Body of pancreas (tissue), 4 donors: ENCODE measurements around the gene GJC2. TPM values are rescaled to one million over a fixed set of nuclear protein-coding genes. Genes with fewer than 3 reads are reported as not detected.

Source experiments
- ATAC-seq: fragments of 150-250 bp; one replicate; pipeline ENCODE4 v1.9.1; 2016
- DNase-seq, 4 donors: peaks; one replicate each; pipeline ENCODE4 v3.0.0-alpha.2; 2019
- H3K27ac ChIP-seq, 4 donors: fragments of 200-600 bp; sonication (generic); 1 replicate in 3 of 4; 2 replicates in 1 of 4; pipeline versions ENCODE4 v1.5.1 to v1.6.1; 2016 to 2019; ENCODE audit warnings: mild to moderate bottlenecking in 1 of 4, mixed read lengths in 1 of 4, moderate library complexity in 1 of 4
- H3K27me3 ChIP-seq, 2 donors: fragments of 200-600 bp; sonication (generic); one replicate each; pipeline ENCODE4 v1.6.0; 2016; ENCODE audit warnings: mild to moderate bottlenecking in 1 of 2
- H3K36me3 ChIP-seq, 2 donors: fragments of 200-600 bp; sonication (generic); replicated peaks in 1 of 2; 2 replicates each; pipeline ENCODE4 v1.5.1; 2016; ENCODE audit warnings: low read depth in 2 of 2; ENCODE audit not compliant: insufficient read depth in 1 of 2
- H3K4me1 ChIP-seq: fragments of 200-600 bp; sonication (generic); one replicate; pipeline ENCODE4 v1.6.0; 2016
- H3K4me3 ChIP-seq, 2 donors: fragments of 200-600 bp; sonication (generic); 1 replicate in 1 of 2; 2 replicates in 1 of 2; pipeline ENCODE4 v1.5.1; 2016 to 2019
- H3K9me3 ChIP-seq, 3 donors: fragments of 200-600 bp; sonication (generic); 1 replicate in 2 of 3; 2 replicates in 1 of 3; pipeline ENCODE4 v1.5.1; 2016
- POLR2A ChIP-seq, 3 donors: fragments of 450-650 bp; IDR thresholded peaks; one replicate each; pipeline ENCODE4 v1.6.1; 2016; ENCODE audit warnings: antibody characterized with exemption in 3 of 3, mild to moderate bottlenecking in 2 of 3
- WGBS, 2 donors: methylation state at CpG; one replicate each; pipeline ENCODE4 v1.1.5; 2017; 5-methylcytosine and 5-hydroxymethylcytosine counted together
- intact Hi-C: fragments of 100-400 bp; cut with DNase I; formaldehyde crosslinking; loops from one replicate; pipeline ENCODE4 v1.15.1; 2023
- small RNA-seq: library from RNA; depleted of rRNA; stranded (forward); fragments of <200 nt; gene quantifications from one replicate; pipeline ENCODE3, GENCODE V24; 2016
- total RNA-seq, 2 donors: library from RNA; depleted of rRNA; stranded (reverse); fragments of >200 nt; gene quantifications; one replicate each; pipeline ENCODE4 v1.1.0, GENCODE V29; 2016
- TF ChIP-seq, protein P1 (sequence below), 7 experiments: fragments of 450-650 bp in 4 of 7; fragments of 200-600 bp in 3 of 7; sonication (generic) in 3 of 7; IDR thresholded peaks; one replicate each; pipeline ENCODE4 v1.5.1; 2016 to 2019; ENCODE audit warnings: antibody characterized with exemption in 7 of 7

Gene GJC2
- total RNA-seq, 2 donors from 2014 or later, result 0.33 to 1.6 TPM

GRCh38 chr1:228207381-228207810, 57.7 kb downstream of the GJC2 start:
- DNase-seq (no peak), ATAC-seq (no peak)
- intact Hi-C loops, result no loop called here
- Histone ChIP-seq H3K9me3 (no peaks in the 10 kb centered on the region), H3K27me3 (peaks cover 0 to 7% of the 10 kb centered on the region in 2 donors), H3K27ac (no peak overlapping the region), H3K4me1 (peaks cover 8% of the 10 kb centered on the region), H3K4me3 (no peak overlapping the region), H3K36me3 (no peaks in the 10 kb centered on the region)
- WGBS, 2 donors, result 52% methylated on average over 7 of the region's 8 CpGs; no CpG with 5 or more reads in 1 of the 2 donors
- TF ChIP-seq, protein P1, sequence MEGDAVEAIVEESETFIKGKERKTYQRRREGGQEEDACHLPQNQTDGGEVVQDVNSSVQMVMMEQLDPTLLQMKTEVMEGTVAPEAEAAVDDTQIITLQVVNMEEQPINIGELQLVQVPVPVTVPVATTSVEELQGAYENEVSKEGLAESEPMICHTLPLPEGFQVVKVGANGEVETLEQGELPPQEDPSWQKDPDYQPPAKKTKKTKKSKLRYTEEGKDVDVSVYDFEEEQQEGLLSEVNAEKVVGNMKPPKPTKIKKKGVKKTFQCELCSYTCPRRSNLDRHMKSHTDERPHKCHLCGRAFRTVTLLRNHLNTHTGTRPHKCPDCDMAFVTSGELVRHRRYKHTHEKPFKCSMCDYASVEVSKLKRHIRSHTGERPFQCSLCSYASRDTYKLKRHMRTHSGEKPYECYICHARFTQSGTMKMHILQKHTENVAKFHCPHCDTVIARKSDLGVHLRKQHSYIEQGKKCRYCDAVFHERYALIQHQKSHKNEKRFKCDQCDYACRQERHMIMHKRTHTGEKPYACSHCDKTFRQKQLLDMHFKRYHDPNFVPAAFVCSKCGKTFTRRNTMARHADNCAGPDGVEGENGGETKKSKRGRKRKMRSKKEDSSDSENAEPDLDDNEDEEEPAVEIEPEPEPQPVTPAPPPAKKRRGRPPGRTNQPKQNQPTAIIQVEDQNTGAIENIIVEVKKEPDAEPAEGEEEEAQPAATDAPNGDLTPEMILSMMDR (IDR thresholded peaks at IDR 0.05), result no peak
- TF ChIP-seq POLR2A (IDR thresholded peaks at IDR 0.05), result no peak

DNA sequence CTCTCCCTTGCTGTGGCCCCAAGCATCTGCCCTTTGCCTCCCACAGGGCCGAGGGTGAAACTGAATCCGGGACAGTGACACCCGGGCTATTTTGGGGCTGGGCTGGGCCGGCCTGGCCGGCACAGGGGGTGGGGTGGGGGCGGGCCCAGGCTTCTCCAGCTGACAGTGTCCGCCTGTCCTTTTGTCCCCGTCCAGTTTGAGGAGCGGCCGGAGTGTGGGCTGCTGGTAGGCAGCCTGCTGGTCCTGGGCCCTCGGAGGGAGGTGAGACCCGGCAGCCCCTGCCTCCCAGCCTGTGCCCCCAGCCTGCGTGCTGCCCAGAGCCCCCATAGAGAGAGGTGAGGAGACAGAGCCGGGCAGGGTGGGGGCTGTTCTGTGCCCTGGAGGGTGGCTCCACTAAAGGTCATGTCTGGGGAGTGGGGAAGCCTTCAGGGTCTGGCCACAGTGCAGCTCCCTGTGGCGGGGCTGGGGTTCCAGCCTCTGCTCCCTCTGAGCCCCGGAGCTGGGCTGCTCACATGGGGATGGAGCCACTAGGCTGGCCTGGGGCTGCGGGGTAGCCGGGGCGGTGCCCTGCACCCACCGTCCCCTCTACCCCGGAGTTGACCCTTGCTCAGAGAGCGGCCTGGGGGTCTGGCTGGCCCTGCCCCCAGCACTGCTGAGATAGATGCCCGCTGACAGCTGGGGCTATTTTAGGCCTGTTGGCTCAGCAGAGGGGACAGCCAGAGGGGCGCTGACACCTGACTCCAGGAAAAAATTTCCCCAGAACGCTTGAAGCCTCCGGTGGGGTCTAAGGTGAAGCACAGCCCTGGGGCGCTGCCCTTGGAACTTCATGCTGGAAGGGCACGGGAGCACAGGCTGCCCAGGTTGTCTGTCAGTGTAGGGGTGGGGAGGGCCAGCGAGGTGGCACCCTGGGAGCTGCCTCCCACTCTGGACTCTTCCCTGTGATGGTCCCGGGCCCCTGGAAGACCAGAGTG, 58.4 kb downstream of the GJC2 start, which contains the start of gene OBSCN:
Gene OBSCN, plus strand, starts transcription at position 194 of the 971 bp plus-strand sequence. CDS start 3,740 bp downstream, outside the sequence.
- H3K27me3 ChIP-seq, result peaks cover 0 to 7% of the 10 kb centered on the region in 2 donors
- no peaks in the 10 kb centered on the region for H3K9me3 ChIP-seq
- H3K27ac ChIP-seq, result no peak within 1 kb of the TSS
- DNase-seq (no peak), ATAC-seq (no peak)
- TF ChIP-seq, protein P1 (IDR thresholded peaks at IDR 0.05), result no peak
- no peak for TF ChIP-seq POLR2A (IDR thresholded peaks at IDR 0.05)
- H3K36me3 ChIP-seq, result no peaks in the 10 kb centered on the region
- peaks cover 14% of the 10 kb centered on the region for H3K4me1 ChIP-seq
- intact Hi-C loops, result no loop called here
- no peak within 1 kb of the TSS for H3K4me3 ChIP-seq
- WGBS, 2 donors, result 39% methylated on average over 27 of the region's 30 CpGs; no CpG with 5 or more reads in 1 of the 2 donors

DNA sequence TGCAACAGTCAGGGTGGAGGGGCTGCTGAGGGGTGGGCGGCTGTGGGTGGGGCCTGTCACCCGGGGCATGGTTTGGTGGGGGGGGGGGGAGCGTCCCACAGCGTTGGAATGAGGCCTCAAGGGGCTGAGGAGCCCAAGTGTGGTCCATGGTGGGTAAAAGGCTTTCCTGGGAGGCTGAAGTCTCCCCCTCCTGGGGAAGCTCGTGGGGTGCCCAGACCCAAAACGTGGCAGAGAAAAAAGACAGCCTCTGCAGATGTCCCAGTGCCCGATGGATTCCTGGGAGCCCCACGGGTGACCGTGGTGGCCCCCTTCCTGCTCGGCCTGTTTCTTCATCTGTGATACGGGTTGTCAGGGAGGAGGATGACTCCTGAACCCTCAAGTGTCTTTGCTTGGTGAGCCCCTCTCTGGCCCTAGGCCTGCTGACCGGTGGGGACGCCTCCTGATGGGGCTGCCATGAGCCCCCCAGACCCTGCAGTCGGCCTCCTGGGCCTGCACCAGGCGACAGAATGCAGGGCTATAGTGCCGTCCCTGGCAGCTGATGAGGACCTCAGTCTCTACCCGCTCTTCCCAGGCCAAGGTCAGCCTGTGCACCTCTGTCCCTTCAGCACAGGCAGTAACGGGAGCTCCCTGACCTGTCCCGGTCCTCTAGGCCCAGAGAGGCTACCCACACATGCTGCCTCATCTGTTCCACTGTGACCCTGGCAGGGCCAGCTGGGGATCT, 59.3 kb downstream of the GJC2 start:
- Histone ChIP-seq H3K9me3 (no peaks in the 10 kb centered on the region), H3K27me3 (peaks cover 0 to 7% of the 10 kb centered on the region in 2 donors), H3K4me3 (no peak overlapping the region), H3K36me3 (no peaks in the 10 kb centered on the region), H3K4me1 (peaks cover 18% of the 10 kb centered on the region), H3K27ac (no peak overlapping the region)
- TF ChIP-seq POLR2A (IDR thresholded peaks at IDR 0.05), result no peak
- TF ChIP-seq, protein P1 (IDR thresholded peaks at IDR 0.05), result no peak
- WGBS, 2 donors, result 41 to 54% methylated on average over 7 to 19 of the region's 19 CpGs
- ATAC-seq (no peak), DNase-seq (no peak)
- intact Hi-C loops, result no loop called here

Small RNA genes lying within 50 kb of the gene (small RNA-seq; reads per million reads assigned to genes)
- not detected for gene AL359510.1

Other genes with a start within 250 kb of the GJC2 start
- 1 to 10 TPM in 1 of 2 donors, under 1 TPM in 1; 0.66 to 2.1 TPM for gene WNT9A, start 202.0 kb upstream of the GJC2 start, total RNA-seq
- gene WNT3A, start 142.9 kb upstream of the GJC2 start, total RNA-seq, result not detected
- gene ARF1, start 67.2 kb upstream of the GJC2 start, total RNA-seq, result 100 to 1,000 TPM; 158 to 203 TPM
- gene C1orf35, start 46.6 kb upstream of the GJC2 start, total RNA-seq, result 10 to 100 TPM; 10.9 to 71.2 TPM
- gene MRPL55, start 40.6 kb upstream of the GJC2 start, total RNA-seq, result 10 to 100 TPM; 65.9 to 68.7 TPM
- gene GUK1, start 9.7 kb upstream of the GJC2 start, total RNA-seq, result 100 to 1,000 TPM; 210 to 216 TPM
- 10 to 100 TPM in 1 of 2 donors, 1 to 10 TPM in 1; 4.7 to 13.5 TPM for gene IBA57, start 15.9 kb downstream of the GJC2 start, total RNA-seq
- gene OBSCN, start 58.1 kb downstream of the GJC2 start, total RNA-seq, result 10 to 100 TPM; 14.5 to 34.9 TPM